Thyroid gland (tissue), 4 donors: Measurements from ENCODE around the gene SLC22A4.

ENCODE experiments used
- CTCF ChIP-seq, 6 experiments: fragments of 200-600 bp in 3 of 6; fragments of 450-650 bp in 3 of 6; sonication (generic) in 3 of 6; IDR thresholded peaks; one replicate each; pipeline ENCODE4 v1.5.1; 2016 to 2019; ENCODE audit warnings: antibody characterized with exemption in 6 of 6, mild to moderate bottlenecking in 2 of 6, inconsistent platforms in 1 of 6, moderate library complexity in 1 of 6
- POLR2A ChIP-seq, 2 donors: fragments of 450-650 bp; IDR thresholded peaks; one replicate each; pipeline ENCODE4 v1.6.1; 2017; ENCODE audit warnings: antibody characterized with exemption in 2 of 2, mild to moderate bottlenecking in 2 of 2, moderate library complexity in 1 of 2

DNA sequence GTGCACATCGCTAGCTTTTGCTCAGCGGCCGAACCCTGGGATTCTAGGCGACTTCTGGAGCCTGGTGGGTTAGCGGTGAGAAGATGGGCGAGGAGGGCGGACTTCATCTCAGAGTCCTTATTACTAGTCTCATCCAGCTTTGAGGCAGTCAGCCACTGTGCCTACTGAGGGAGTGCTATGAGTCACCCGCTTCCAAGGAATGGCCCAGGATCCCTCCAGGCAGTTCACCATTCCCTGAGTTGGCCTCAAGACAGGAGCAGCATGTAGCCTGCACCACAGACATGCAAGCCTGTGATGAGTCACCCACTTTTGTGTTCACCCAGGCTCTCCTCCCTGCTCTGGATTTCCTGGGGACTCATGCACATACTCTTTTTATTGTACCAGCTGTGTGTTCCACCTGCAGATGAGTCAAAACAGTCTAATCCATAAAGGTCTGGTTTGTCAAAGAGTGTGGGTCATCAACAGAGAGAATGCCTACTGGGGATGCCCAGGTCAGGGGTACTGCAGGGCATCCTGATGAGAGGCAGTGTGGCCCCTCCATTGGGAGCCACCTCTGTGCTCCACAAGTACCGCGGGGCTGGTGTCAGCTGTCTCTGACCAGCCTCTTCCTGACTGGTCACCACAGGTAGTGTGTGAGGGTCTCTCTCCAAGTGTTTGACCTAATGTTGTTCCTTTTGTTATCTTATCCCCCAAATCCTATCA, 95.5 kb downstream of the SLC22A4 start:
- TF ChIP-seq CTCF (IDR thresholded peaks at IDR 0.05) (no peak), POLR2A (IDR thresholded peaks at IDR 0.05) (no peak)
